Osteocyte (in vitro differentiated cells): ENCODE measurements around the gene CHRNA10. TPM values are rescaled to one million over a fixed set of nuclear protein-coding genes. Genes with fewer than 3 reads are reported as not detected.

ENCODE experiments used
- DNase-seq: peaks from one replicate; pipeline ENCODE4 v3.0.0; 2021; ENCODE audit warnings: mixed read lengths; ENCODE audit not compliant: unreplicated experiment; ENCODE audit errors: extremely low spot score
- H3K27ac Mint-ChIP-seq: one replicate; pipeline ENCODE4 v1.8.0; 2021; ENCODE audit warnings: mild to moderate bottlenecking, mixed read lengths; ENCODE audit not compliant: unreplicated experiment
- H3K27me3 Mint-ChIP-seq: one replicate; pipeline ENCODE4 v1.8.0; 2021; ENCODE audit warnings: mixed read lengths; ENCODE audit not compliant: unreplicated experiment
- H3K36me3 Mint-ChIP-seq: one replicate; pipeline ENCODE4 v1.8.0; 2021; ENCODE audit warnings: mixed read lengths; ENCODE audit not compliant: unreplicated experiment
- H3K4me1 Mint-ChIP-seq: one replicate; pipeline ENCODE4 v1.8.0; 2021; ENCODE audit warnings: mixed read lengths; ENCODE audit not compliant: unreplicated experiment
- H3K4me3 Mint-ChIP-seq: one replicate; pipeline ENCODE4 v1.8.0; 2021; ENCODE audit warnings: mild to moderate bottlenecking, moderate library complexity, mixed read lengths; ENCODE audit not compliant: unreplicated experiment
- H3K9me3 Mint-ChIP-seq: one replicate; pipeline ENCODE4 v1.8.0; 2021; ENCODE audit warnings: mixed read lengths; ENCODE audit not compliant: unreplicated experiment
- CTCF ChIP-seq: fragments of 200-600 bp; sonication (generic); IDR thresholded peaks from 2 replicates; pipeline ENCODE4 v1.5.0; 2021; ENCODE audit warnings: antibody characterized with exemption, mild to moderate bottlenecking, moderate library complexity
- total RNA-seq: library from RNA; stranded (reverse); gene quantifications from 2 replicates; pipeline ENCODE4 v1.2.1, GENCODE V29; 2021

The CHRNA10 gene
- total RNA-seq, 1 donor from 2014 or later = 1.1 TPM

DNA sequence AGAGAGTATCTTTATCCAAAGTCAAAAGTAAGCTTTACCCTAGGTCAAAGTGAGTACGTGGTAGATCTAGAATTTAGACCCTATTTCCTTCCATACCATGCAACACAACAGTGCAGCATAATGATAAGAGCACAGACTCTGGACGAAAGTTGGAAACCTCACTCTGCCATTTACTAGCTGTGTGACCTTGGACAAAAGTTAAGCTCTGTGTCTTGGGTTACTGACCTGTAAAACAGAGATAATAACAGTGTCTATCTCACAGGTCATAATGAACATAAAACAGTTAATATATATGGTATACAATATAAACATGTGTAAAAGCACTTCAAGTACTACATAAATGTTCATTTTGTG, 13.6 kb upstream of the CHRNA10 start:
- no peaks in the 10 kb centered on the region for H3K9me3 Mint-ChIP-seq
- no peak for DNase-seq
- H3K4me1 Mint-ChIP-seq = peaks cover 8% of the 10 kb centered on the region
- no peaks in the 10 kb centered on the region for H3K27me3 Mint-ChIP-seq
- no peak overlapping the region for H3K4me3 Mint-ChIP-seq
- no peak for TF ChIP-seq CTCF
- H3K36me3 Mint-ChIP-seq = peaks cover 53% of the 10 kb centered on the region
- peak overlapping the region; percentile 16 for H3K27ac Mint-ChIP-seq

- peaks cover 57% of the 10 kb centered on the region for H3K36me3 Mint-ChIP-seq
- no peaks in the 10 kb centered on the region for H3K9me3 Mint-ChIP-seq
- DNase-seq = no peak
- no peak overlapping the region for H3K4me3 Mint-ChIP-seq
- no peak for TF ChIP-seq CTCF
- H3K27ac Mint-ChIP-seq = peak overlapping the region; percentile 16
- H3K4me1 Mint-ChIP-seq = peaks cover 8% of the 10 kb centered on the region
- no peaks in the 10 kb centered on the region for H3K27me3 Mint-ChIP-seq
Measured at GRCh38 chr11:3684129-3684818, 13.1 kb upstream of the CHRNA10 start.

DNA sequence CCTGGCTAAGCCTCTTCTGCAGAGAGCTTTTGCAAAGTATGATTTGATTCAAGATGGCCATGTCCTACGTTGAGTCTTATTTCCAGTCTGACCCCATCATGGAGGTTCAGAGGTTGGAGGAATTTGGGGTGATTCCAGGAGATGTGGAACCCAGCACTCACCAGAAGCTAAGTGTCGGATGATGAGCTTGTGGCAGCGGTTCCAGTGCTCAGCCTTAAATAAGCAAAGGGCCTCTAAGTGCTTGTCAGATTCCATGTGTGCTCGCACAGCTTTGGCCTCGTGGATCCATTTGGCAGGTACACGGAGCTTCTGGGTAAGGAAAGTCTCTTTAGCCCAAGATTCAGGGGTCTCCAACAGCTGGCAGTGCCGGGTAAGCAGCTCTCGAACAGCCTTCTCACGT, 11.9 kb upstream of the CHRNA10 start:
- no peak for TF ChIP-seq CTCF
- Mint-ChIP-seq H3K36me3 (peaks cover 61% of the 10 kb centered on the region), H3K9me3 (no peaks in the 10 kb centered on the region), H3K4me3 (no peak overlapping the region), H3K4me1 (peaks cover 8% of the 10 kb centered on the region), H3K27me3 (no peaks in the 10 kb centered on the region), H3K27ac (no peak overlapping the region)
- DNase-seq = no peak

DNA sequence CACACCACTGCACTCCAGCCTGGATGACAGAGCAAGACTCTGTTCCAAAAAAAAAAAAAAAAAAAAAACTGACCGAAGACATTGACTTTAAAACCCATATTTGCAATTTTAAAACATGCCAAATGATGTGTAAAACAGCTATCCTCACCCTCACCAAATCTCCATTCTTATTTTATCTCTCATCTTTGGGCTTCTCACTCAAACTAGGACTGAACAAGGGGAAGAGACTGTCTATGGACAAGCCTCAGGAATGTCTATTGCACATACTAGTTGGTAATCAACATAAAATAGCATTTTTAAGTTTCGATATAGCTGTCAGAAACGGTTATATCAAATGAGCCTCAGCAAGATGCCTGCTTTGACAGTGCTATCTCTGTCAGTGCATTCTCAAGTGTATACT, 7.9 kb upstream of the CHRNA10 start:
- Mint-ChIP-seq H3K9me3 (no peaks in the 10 kb centered on the region), H3K4me1 (no peaks in the 10 kb centered on the region), H3K4me3 (no peak overlapping the region), H3K27me3 (no peaks in the 10 kb centered on the region), H3K36me3 (peaks cover 67% of the 10 kb centered on the region), H3K27ac (no peak overlapping the region)
- no peak for TF ChIP-seq CTCF
- no peak for DNase-seq

- Mint-ChIP-seq H3K9me3 (no peaks in the 10 kb centered on the region), H3K4me3 (no peak overlapping the region), H3K4me1 (no peaks in the 10 kb centered on the region), H3K27me3 (no peaks in the 10 kb centered on the region), H3K36me3 (peaks cover 58% of the 10 kb centered on the region), H3K27ac (no peak overlapping the region)
- TF ChIP-seq CTCF = no peak
- DNase-seq = peak; percentile 81
Measured at GRCh38 chr11:3675971-3676370, 4.8 kb upstream of the CHRNA10 start.
